Measurements from ENCODE around the gene KAT8. TPM values are rescaled to one million over a fixed set of nuclear protein-coding genes. Genes with fewer than 3 reads are reported as not detected.
A peak's percentile ranks its signal among the peaks of the same experiment; 100 is the strongest.

The KAT8 gene
- total RNA-seq, 1 donor from 2014 or later, result 67.4 TPM

GRCh38 chr16:31118223-31119155, 1.0 kb downstream of the KAT8 start:
- intact Hi-C loops (cut with DNase I), result no loop called here
- no peak for ATAC-seq
- no peak for DNase-seq (ENCODE audit: missing footprints)

- intact Hi-C loops (cut with DNase I), result no loop called here
- ATAC-seq, result no peak
- DNase-seq (ENCODE audit: missing footprints), result no peak
These were observed 2.7 kb downstream of the KAT8 start for GRCh38 chr16:31120129-31120528.

GRCh38 chr16:31125844-31126243, 8.4 kb downstream of the KAT8 start:
- ATAC-seq, result no peak
- intact Hi-C loops (cut with DNase I), result no loop called here
- no peak for DNase-seq (ENCODE audit: missing footprints)

- no peak for DNase-seq (ENCODE audit: missing footprints)
- intact Hi-C loops (cut with DNase I), result no loop called here
- ATAC-seq, result no peak
These were observed 9.7 kb downstream of the KAT8 start for GRCh38 chr16:31127182-31127581.

GRCh38 chr16:31128711-31129567, 11.5 kb downstream of the KAT8 start:
- DNase-seq (ENCODE audit: missing footprints) (peak; percentile 84), ATAC-seq (peak; percentile 73)
- intact Hi-C loops (cut with DNase I), result no loop called here

GRCh38 chr16:31129568-31130335, 12.3 kb downstream of the KAT8 start:
- DNase-seq (ENCODE audit: missing footprints), result peak; percentile 85
- ATAC-seq, result peak; percentile 27
- intact Hi-C loops (cut with DNase I), result no loop called here

GRCh38 chr16:31130336-31130891, 12.9 kb downstream of the KAT8 start:
- no peak for DNase-seq (ENCODE audit: missing footprints)
- no peak for ATAC-seq
- intact Hi-C loops (cut with DNase I), result no loop called here

GRCh38 chr16:31130899-31131298, 13.4 kb downstream of the KAT8 start:
- intact Hi-C loops (cut with DNase I), result no loop called here
- no peak for ATAC-seq
- DNase-seq (ENCODE audit: missing footprints), result no peak

- ATAC-seq (no peak), DNase-seq (ENCODE audit: missing footprints) (no peak)
- intact Hi-C loops (cut with DNase I), result no loop called here
These were observed 14.0 kb downstream of the KAT8 start for GRCh38 chr16:31131416-31131815.

GRCh38 chr16:31131841-31132271, 14.4 kb downstream of the KAT8 start:
- intact Hi-C loops (cut with DNase I), result no loop called here
- DNase-seq (ENCODE audit: missing footprints) (no peak), ATAC-seq (no peak)

GRCh38 chr16:31132303-31132979, 15.0 kb downstream of the KAT8 start:
- no peak for ATAC-seq
- DNase-seq (ENCODE audit: missing footprints), result no peak

GRCh38 chr16:31133046-31133501, 15.6 kb downstream of the KAT8 start:
- ATAC-seq (no peak), DNase-seq (ENCODE audit: missing footprints) (no peak)
- intact Hi-C loops (cut with DNase I), result no loop called here

More at GRCh38 chr16:31132303-31132979, 15.0 kb downstream of the KAT8 start:
- intact Hi-C loops (cut with DNase I), result no loop called here

GRCh38 chr16:31134091-31134571, 16.7 kb downstream of the KAT8 start:
- intact Hi-C loops (cut with DNase I), result no loop called here
- ATAC-seq (no peak), DNase-seq (ENCODE audit: missing footprints) (no peak)

GRCh38 chr16:31134625-31135534, 17.4 kb downstream of the KAT8 start:
- DNase-seq (ENCODE audit: missing footprints), result no peak

GRCh38 chr16:31135535-31136286, 18.2 kb downstream of the KAT8 start, which contains the start of gene PRSS8:
TSS of gene PRSS8 (minus strand) at chr16:31135727. CDS start at chr16:31135498, 229 bp downstream.
- intact Hi-C loops (cut with DNase I), result no loop called here
- no peak for ATAC-seq
- no peak for DNase-seq (ENCODE audit: missing footprints)

More at GRCh38 chr16:31134625-31135534, 17.4 kb downstream of the KAT8 start:
- ATAC-seq, result no peak
- intact Hi-C loops (cut with DNase I), result no loop called here

GRCh38 chr16:31136287-31136662, 18.8 kb downstream of the KAT8 start:
- intact Hi-C loops (cut with DNase I), result no loop called here
- ATAC-seq, result no peak
- no peak for DNase-seq (ENCODE audit: missing footprints)
